ENCODE measurements around the gene ENTREP3. TPM values are rescaled to one million over a fixed set of nuclear protein-coding genes. Genes with fewer than 3 reads are reported as not detected.

Gene ENTREP3
- total RNA-seq, 1 experiment from 2014 or later = 72.5 TPM

GRCh38 chr1:155245163-155245524 lies 10.1 kb downstream of the ENTREP3 start:
- TF ChIP-seq, protein P1, sequence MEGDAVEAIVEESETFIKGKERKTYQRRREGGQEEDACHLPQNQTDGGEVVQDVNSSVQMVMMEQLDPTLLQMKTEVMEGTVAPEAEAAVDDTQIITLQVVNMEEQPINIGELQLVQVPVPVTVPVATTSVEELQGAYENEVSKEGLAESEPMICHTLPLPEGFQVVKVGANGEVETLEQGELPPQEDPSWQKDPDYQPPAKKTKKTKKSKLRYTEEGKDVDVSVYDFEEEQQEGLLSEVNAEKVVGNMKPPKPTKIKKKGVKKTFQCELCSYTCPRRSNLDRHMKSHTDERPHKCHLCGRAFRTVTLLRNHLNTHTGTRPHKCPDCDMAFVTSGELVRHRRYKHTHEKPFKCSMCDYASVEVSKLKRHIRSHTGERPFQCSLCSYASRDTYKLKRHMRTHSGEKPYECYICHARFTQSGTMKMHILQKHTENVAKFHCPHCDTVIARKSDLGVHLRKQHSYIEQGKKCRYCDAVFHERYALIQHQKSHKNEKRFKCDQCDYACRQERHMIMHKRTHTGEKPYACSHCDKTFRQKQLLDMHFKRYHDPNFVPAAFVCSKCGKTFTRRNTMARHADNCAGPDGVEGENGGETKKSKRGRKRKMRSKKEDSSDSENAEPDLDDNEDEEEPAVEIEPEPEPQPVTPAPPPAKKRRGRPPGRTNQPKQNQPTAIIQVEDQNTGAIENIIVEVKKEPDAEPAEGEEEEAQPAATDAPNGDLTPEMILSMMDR (conservative IDR thresholded peaks at IDR 0.05; ENCODE audit: low read depth, low read length) = no peak
- no peak for TF ChIP-seq EZH2 (IDR thresholded peaks at IDR 0.05; ENCODE audit: borderline replicate concordance, low read depth, low read length, poor library complexity, severe bottlenecking)
- ChIA-PET CTCF (interaction anchor here (0.7 kb wide), 1 partner anchor 320 kb away, joined by 4 read pairs; no protein-coding TSS in a partner anchor), POLR2A (ENCODE audit: low non-redundant PET) (no interaction called here)
- Histone ChIP-seq H3K9me3 (ENCODE audit: low read depth, low read length, poor library complexity, severe bottlenecking) (no peaks in the 10 kb centered on the region), H3K27ac (ENCODE audit: low read depth, low read length, poor library complexity, severe bottlenecking) (peak overlapping the region; percentile 86), H3K4me1 (ENCODE audit: insufficient read depth, low read length, poor library complexity, severe bottlenecking) (peaks cover 33% of the 10 kb centered on the region), H3K4me3 (ENCODE audit: low read depth, low read length, poor library complexity, severe bottlenecking) (peak overlapping the region; percentile 35), H3K27me3 (replicated peaks; ENCODE audit: insufficient read depth, low read depth, low read length, poor library complexity) (no peaks in the 10 kb centered on the region), H3K36me3 (ENCODE audit: insufficient read depth, low read length, poor library complexity, severe bottlenecking) (peaks cover 19% of the 10 kb centered on the region)
- intact Hi-C loops (cut with micrococcal nuclease; ENCODE audit: unreplicated experiment) = no loop called here
- BruUV-seq (replicated peaks) = TSS peak; percentile 97
- no peak for DNase-seq (ENCODE audit: low spot score)

DNA sequence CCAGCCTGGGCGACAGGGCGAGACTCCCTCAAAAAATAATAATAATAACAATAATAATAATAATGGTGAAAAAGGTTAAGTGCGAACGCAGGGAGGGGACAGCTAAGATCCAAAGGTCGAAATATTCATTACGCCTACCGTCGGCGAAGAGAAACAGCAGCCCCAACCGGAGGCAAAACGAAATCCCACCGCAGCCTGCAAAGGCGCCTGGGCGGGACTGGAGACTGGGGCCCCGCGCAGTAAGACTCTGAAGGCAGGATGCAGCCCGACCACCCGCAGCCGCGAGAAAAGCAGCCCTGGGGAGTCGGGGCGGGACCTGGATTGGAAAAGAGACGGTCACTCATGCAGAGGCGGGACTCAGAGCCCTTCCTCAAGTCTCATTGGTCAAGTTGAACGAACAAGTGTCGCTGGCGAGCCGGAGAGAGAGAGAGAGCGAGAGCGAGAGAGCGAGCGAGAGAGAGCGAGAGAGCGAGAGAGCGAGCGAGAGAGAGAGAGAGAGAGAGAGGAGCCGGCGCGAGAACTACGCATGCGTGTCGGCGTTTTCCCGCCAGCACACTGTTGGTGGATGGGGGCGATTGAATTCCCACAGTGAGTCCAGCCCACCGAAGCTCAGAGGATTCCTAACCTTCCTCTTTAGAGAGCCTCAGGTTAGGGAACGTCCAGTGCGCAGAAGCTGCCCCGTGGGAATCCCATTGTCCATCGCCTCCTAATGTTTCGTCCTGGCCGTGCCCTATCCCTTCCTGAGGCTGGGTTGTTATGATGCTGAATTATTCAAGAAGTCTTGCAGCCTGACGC lies 10.7 kb downstream of the ENTREP3 start:
- DNase-seq (ENCODE audit: low spot score) = peak; percentile 100
- TF ChIP-seq EZH2 (IDR thresholded peaks at IDR 0.05; ENCODE audit: borderline replicate concordance, low read depth, low read length, poor library complexity, severe bottlenecking) = no peak
- TF ChIP-seq, protein P1 (conservative IDR thresholded peaks at IDR 0.05; ENCODE audit: low read depth, low read length) = peak; percentile 51
- peaks cover 19% of the 10 kb centered on the region for H3K36me3 ChIP-seq (ENCODE audit: insufficient read depth, low read length, poor library complexity, severe bottlenecking)
- H3K4me3 ChIP-seq (ENCODE audit: low read depth, low read length, poor library complexity, severe bottlenecking) = peak overlapping the region; percentile 56
- ChIA-PET POLR2A (ENCODE audit: low non-redundant PET) (no interaction called here), CTCF (interaction anchor here (0.7 to 1.0 kb wide), 3 partner anchors 38 to 685 kb away, joined by 3 to 5 read pairs (median 4); no protein-coding TSS in a partner anchor)
- H3K27ac ChIP-seq (ENCODE audit: low read depth, low read length, poor library complexity, severe bottlenecking) = peak overlapping the region; percentile 86
- no peaks in the 10 kb centered on the region for H3K9me3 ChIP-seq (ENCODE audit: low read depth, low read length, poor library complexity, severe bottlenecking)
- H3K27me3 ChIP-seq (replicated peaks; ENCODE audit: insufficient read depth, low read depth, low read length, poor library complexity) = no peaks in the 10 kb centered on the region
- intact Hi-C loops (cut with micrococcal nuclease; ENCODE audit: unreplicated experiment) = loop anchor here (1.0 to 5.0 kb wide), 2 partner anchors 37 to 64 kb away; partner anchors contain the start of genes FDPS, MTX1 and THBS3
- H3K4me1 ChIP-seq (ENCODE audit: insufficient read depth, low read length, poor library complexity, severe bottlenecking) = peaks cover 30% of the 10 kb centered on the region
- no TSS peak for BruUV-seq (replicated peaks)

DNA sequence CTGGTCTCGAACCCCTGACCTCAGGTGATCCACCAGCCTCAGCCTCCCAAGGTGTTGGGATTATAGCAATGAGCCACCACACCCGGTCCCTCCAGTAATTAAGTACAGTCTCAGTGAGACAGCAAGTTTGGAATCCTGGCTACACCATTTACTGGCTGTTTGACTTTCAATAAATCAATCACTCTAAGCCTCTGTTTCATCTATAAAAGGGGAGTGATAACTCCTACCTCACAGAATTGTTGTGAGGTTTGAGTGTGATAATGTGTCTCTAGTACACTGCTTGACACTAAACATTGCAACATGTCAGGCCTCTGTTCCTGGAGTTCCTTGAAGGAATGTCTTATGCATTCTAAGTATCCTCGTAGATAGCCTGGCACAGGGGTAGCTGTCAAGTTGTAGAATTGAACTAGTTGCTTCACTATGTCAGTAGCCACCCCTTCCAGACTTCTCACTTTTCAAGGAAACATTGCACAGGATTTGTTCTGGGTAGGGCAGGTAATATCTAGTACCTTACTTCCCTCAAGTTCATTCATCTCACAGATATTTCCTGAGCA lies 12.4 kb downstream of the ENTREP3 start:
- CTCF ChIA-PET = no interaction called here
- intact Hi-C loops (cut with micrococcal nuclease; ENCODE audit: unreplicated experiment) = loop anchor here (5.0 kb wide), 1 partner anchor 36 kb away; the partner anchor contains the start of genes MTX1 and THBS3

More for the DNA sequence above, 12.4 kb downstream of the ENTREP3 start:
- Histone ChIP-seq H3K4me3 (ENCODE audit: low read depth, low read length, poor library complexity, severe bottlenecking) (peak overlapping the region; percentile 56), H3K4me1 (ENCODE audit: insufficient read depth, low read length, poor library complexity, severe bottlenecking) (peaks cover 30% of the 10 kb centered on the region), H3K27me3 (replicated peaks; ENCODE audit: insufficient read depth, low read depth, low read length, poor library complexity) (no peaks in the 10 kb centered on the region), H3K27ac (ENCODE audit: low read depth, low read length, poor library complexity, severe bottlenecking) (peak overlapping the region; percentile 86), H3K9me3 (ENCODE audit: low read depth, low read length, poor library complexity, severe bottlenecking) (no peaks in the 10 kb centered on the region), H3K36me3 (ENCODE audit: insufficient read depth, low read length, poor library complexity, severe bottlenecking) (peaks cover 12% of the 10 kb centered on the region)
- DNase-seq (ENCODE audit: low spot score) = no peak
- POLR2A ChIA-PET (ENCODE audit: low non-redundant PET) = no interaction called here
- no TSS peak for BruUV-seq (replicated peaks)
- TF ChIP-seq EZH2 (IDR thresholded peaks at IDR 0.05; ENCODE audit: borderline replicate concordance, low read depth, low read length, poor library complexity, severe bottlenecking) = no peak
- TF ChIP-seq, protein P1 (conservative IDR thresholded peaks at IDR 0.05; ENCODE audit: low read depth, low read length) = no peak

All from A673 (cell line).